Measurements from ENCODE around the gene CNGA3.

CNGA3 gene

DNA sequence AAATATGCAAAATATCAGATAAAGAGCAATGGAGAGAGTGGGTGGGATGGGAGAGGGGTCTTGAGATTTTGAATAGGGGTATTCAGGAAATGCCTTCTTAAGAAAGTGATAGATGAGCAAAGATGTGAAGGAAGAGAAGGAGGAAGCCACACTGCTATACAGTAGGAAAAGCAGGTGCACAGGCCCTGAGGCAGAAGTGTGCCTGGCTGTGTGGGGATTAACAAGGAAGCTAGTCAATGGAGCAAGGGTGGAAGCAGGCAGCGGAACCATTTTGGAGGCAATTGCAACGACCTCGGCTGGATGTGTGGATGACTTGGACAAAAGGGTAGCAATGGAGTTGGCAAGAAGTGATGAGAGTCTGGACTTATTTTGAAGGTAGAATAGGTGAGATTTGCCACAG is 11.0 kb upstream of the CNGA3 start:
- Histone ChIP-seq H3K79me2 (ENCODE audit: low read length) (no peaks in the 10 kb centered on the region), H3K36me3 (replicated peaks; ENCODE audit: low read depth, low read length) (no peaks in the 10 kb centered on the region), H3K27me3 (ENCODE audit: low read depth, low read length) (peaks cover 5% of the 10 kb centered on the region; the same call in 1 of the 2 replicates), H3K27ac (ENCODE audit: low read length) (no peak overlapping the region), H3K4me1 (ENCODE audit: low read length) (no peaks in the 10 kb centered on the region), H4K20me1 (ENCODE audit: insufficient read depth, low read length) (no peaks in the 10 kb centered on the region), H3K4me2 (ENCODE audit: low read length) (no peak overlapping the region), H3K9ac (ENCODE audit: low read length) (no peak overlapping the region), H3K4me3 (ENCODE audit: low read length) (no peak overlapping the region), H3K9me3 (ENCODE audit: insufficient read depth, low read length) (no peaks in the 10 kb centered on the region), H2AFZ (ENCODE audit: low read depth, low read length) (no peak overlapping the region)
- no peak for TF ChIP-seq EZH2phosphoT487 (IDR thresholded peaks at IDR 0.05; ENCODE audit: low read depth)
- TF ChIP-seq, protein P1, sequence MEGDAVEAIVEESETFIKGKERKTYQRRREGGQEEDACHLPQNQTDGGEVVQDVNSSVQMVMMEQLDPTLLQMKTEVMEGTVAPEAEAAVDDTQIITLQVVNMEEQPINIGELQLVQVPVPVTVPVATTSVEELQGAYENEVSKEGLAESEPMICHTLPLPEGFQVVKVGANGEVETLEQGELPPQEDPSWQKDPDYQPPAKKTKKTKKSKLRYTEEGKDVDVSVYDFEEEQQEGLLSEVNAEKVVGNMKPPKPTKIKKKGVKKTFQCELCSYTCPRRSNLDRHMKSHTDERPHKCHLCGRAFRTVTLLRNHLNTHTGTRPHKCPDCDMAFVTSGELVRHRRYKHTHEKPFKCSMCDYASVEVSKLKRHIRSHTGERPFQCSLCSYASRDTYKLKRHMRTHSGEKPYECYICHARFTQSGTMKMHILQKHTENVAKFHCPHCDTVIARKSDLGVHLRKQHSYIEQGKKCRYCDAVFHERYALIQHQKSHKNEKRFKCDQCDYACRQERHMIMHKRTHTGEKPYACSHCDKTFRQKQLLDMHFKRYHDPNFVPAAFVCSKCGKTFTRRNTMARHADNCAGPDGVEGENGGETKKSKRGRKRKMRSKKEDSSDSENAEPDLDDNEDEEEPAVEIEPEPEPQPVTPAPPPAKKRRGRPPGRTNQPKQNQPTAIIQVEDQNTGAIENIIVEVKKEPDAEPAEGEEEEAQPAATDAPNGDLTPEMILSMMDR (IDR thresholded peaks at IDR 0.05; ENCODE audit: low read depth, low read length): no peak

DNA sequence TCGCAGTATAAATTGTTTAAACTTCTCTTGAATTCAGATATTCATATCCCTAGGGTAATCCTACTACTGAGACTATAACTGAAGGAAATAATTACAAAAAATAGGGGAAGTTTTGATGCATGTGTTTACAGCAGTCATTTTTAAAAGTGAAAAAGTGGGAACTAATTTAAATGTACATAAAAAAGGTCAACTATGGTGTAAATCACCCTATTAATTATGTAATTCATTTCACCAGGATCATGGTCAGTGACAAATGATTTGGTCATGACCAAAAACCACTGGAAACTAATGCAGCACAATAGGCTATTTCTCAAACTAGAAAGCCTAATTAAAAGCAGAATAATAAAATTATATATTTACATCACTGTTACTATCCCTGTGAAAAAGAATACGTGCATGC is 5.0 kb upstream of the CNGA3 start:
- no peak overlapping the region for H2AFZ ChIP-seq (ENCODE audit: low read depth, low read length)
- TF ChIP-seq, protein P1 (IDR thresholded peaks at IDR 0.05; ENCODE audit: low read depth, low read length): no peak
- no peak for TF ChIP-seq EZH2phosphoT487 (IDR thresholded peaks at IDR 0.05; ENCODE audit: low read depth)
- H3K9ac ChIP-seq (ENCODE audit: low read length): no peak overlapping the region
- no peaks in the 10 kb centered on the region for H4K20me1 ChIP-seq (ENCODE audit: insufficient read depth, low read length)
- H3K4me1 ChIP-seq (ENCODE audit: low read length): no peaks in the 10 kb centered on the region
- no peak overlapping the region for H3K4me2 ChIP-seq (ENCODE audit: low read length)
- H3K36me3 ChIP-seq (replicated peaks; ENCODE audit: low read depth, low read length): no peaks in the 10 kb centered on the region
- H3K4me3 ChIP-seq (ENCODE audit: low read length): no peak overlapping the region
- no peak overlapping the region for H3K27ac ChIP-seq (ENCODE audit: low read length)
- H3K79me2 ChIP-seq (ENCODE audit: low read length): no peaks in the 10 kb centered on the region
- no peaks in the 10 kb centered on the region for H3K9me3 ChIP-seq (ENCODE audit: insufficient read depth, low read length)
- H3K27me3 ChIP-seq (ENCODE audit: low read depth, low read length): peaks cover 10% of the 10 kb centered on the region

DNA sequence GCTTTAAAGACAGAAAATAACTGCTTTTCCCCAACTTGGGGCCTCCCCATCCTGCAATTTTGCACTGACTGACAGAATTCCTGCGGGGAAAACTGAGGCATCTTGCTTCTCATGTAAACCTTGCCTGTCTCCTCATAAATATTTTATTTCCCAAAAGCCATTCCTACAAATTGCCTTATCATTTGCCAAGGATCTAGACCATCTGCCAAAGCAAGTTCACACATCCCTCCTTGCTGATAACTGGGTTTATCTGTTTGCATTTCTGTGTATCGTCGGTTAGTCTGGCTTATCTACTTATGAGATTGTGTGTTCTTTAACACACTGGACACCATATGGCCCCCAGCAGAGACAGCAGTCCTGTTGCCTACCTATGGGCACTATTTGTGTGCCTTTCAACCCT is 3.0 kb upstream of the CNGA3 start:
- Histone ChIP-seq H4K20me1 (ENCODE audit: insufficient read depth, low read length) (no peaks in the 10 kb centered on the region), H3K9me3 (ENCODE audit: insufficient read depth, low read length) (no peaks in the 10 kb centered on the region), H3K27me3 (ENCODE audit: low read depth, low read length) (peaks cover 10% of the 10 kb centered on the region), H2AFZ (ENCODE audit: low read depth, low read length) (no peak overlapping the region), H3K36me3 (replicated peaks; ENCODE audit: low read depth, low read length) (no peaks in the 10 kb centered on the region), H3K79me2 (ENCODE audit: low read length) (no peaks in the 10 kb centered on the region), H3K4me1 (ENCODE audit: low read length) (no peaks in the 10 kb centered on the region; the same call in 1 of the 2 replicates), H3K9ac (ENCODE audit: low read length) (no peak overlapping the region), H3K4me2 (ENCODE audit: low read length) (no peak overlapping the region), H3K4me3 (ENCODE audit: low read length) (no peak overlapping the region), H3K27ac (ENCODE audit: low read length) (no peak overlapping the region)
- TF ChIP-seq, protein P1 (IDR thresholded peaks at IDR 0.05; ENCODE audit: low read depth, low read length): no peak
- TF ChIP-seq EZH2phosphoT487 (IDR thresholded peaks at IDR 0.05; ENCODE audit: low read depth): no peak

DNA sequence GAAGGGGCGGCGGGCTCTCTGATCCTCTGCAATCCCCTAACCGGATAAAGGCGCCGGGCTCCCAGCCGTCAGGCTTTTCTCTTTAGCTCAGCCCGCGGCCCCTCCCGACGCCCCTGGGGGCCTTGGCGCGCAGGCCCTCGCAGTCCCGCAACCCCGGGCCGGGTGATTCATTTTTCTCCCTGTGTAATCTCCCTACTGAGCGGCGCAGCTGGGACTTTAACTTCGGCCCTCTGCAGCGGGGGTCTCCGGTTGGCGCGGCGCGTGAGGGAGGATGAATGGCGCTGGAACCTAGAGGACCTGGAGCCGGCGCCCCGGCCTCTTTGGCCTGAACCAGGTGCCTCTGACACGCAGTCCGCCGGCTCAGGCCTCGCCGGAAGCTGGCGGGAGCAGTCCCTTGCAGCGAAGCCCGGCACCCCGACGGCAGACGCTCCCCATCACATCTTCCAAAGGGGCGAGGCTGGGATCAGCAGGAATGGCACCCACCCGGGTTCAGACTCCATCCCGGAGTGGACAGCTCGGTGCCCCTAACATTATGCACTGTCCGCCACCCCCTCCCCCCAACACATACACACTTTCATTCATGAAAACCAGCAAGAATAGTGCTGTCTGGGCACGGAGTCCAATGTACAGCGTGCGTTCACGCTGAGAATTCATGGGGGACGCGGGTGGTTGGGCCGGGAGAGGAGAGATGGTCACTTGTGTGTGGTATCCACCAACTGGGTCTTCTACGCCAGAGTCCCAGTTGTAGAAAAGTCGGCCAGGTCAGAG is 1.2 kb downstream of the CNGA3 start:
- Histone ChIP-seq H3K79me2 (ENCODE audit: low read length) (no peaks in the 10 kb centered on the region), H3K4me2 (ENCODE audit: low read length) (no peak overlapping the region), H3K4me1 (ENCODE audit: low read length) (peaks cover 2% of the 10 kb centered on the region; the same call in 1 of the 2 replicates), H2AFZ (ENCODE audit: low read depth, low read length) (no peak overlapping the region), H3K36me3 (replicated peaks; ENCODE audit: low read depth, low read length) (no peaks in the 10 kb centered on the region), H3K9ac (ENCODE audit: low read length) (no peak overlapping the region), H3K4me3 (ENCODE audit: low read length) (no peak overlapping the region), H4K20me1 (ENCODE audit: insufficient read depth, low read length) (no peaks in the 10 kb centered on the region), H3K9me3 (ENCODE audit: insufficient read depth, low read length) (no peaks in the 10 kb centered on the region), H3K27ac (ENCODE audit: low read length) (no peak overlapping the region), H3K27me3 (ENCODE audit: low read depth, low read length) (peaks cover 15% of the 10 kb centered on the region)
- TF ChIP-seq, protein P1 (IDR thresholded peaks at IDR 0.05; ENCODE audit: low read depth, low read length): no peak
- no peak for TF ChIP-seq EZH2phosphoT487 (IDR thresholded peaks at IDR 0.05; ENCODE audit: low read depth)

All from OCI-LY3 (cell line).